PC-3 (cell line): ENCODE results near the gene FMNL2.

Experiments used
- CTCF ChIP-seq: fragments of 300-600 bp; sonication (generic); conservative IDR thresholded peaks from 2 replicates; pipeline ENCODE4 v1.5.1; 2017; ENCODE audit warnings: antibody characterized with exemption, low read depth, mild to moderate bottlenecking, low read length
- EZH2 ChIP-seq: fragments of 300-600 bp; sonication (generic); IDR thresholded peaks from one replicate; pipeline ENCODE4 v1.6.1; 2017; ENCODE audit warnings: antibody characterized with exemption, mild to moderate bottlenecking, low read length; ENCODE audit not compliant: unreplicated experiment
- EZH2phosphoT487 ChIP-seq: fragments of 300-600 bp; sonication (generic); IDR thresholded peaks from 2 replicates; pipeline ENCODE4 v1.6.1; 2018; ENCODE audit warnings: mild to moderate bottlenecking, antibody characterized with exemption, low read length, borderline replicate concordance

- no peak for TF ChIP-seq EZH2
- TF ChIP-seq CTCF: no peak
- no peak for TF ChIP-seq EZH2phosphoT487
Measured at GRCh38 chr2:152380261-152381055, 45.5 kb downstream of the FMNL2 start.
